Measurements from ENCODE around the gene PHIP. TPM values are rescaled to one million over a fixed set of nuclear protein-coding genes. Genes with fewer than 3 reads are reported as not detected.

The PHIP gene
- total RNA-seq, 4 donors from 2014 or later, result 33.2 to 41.6 (median 33.8) TPM

- no peak for TF ChIP-seq CTCF (IDR thresholded peaks at IDR 0.05; ENCODE audit: low read depth)
These were observed 82.1 kb downstream of the PHIP start for GRCh38 chr6:78995946-78996345.

GRCh38 chr6:78995346-78995745 is 82.7 kb downstream of the PHIP start:
- TF ChIP-seq CTCF (IDR thresholded peaks at IDR 0.05; ENCODE audit: low read depth), result no peak

GRCh38 chr6:78993955-78994354 is 84.1 kb downstream of the PHIP start:
- no peak for TF ChIP-seq CTCF (IDR thresholded peaks at IDR 0.05; ENCODE audit: low read depth)

GRCh38 chr6:78989191-78989590 is 88.9 kb downstream of the PHIP start:
- TF ChIP-seq CTCF (IDR thresholded peaks at IDR 0.05; ENCODE audit: low read depth), result no peak

GRCh38 chr6:78986161-78986560 is 91.9 kb downstream of the PHIP start:
- TF ChIP-seq CTCF (IDR thresholded peaks at IDR 0.05; ENCODE audit: low read depth), result no peak

- no peak for TF ChIP-seq CTCF (IDR thresholded peaks at IDR 0.05; ENCODE audit: low read depth)
These were observed 93.7 kb downstream of the PHIP start for GRCh38 chr6:78984225-78984950.

- TF ChIP-seq CTCF (IDR thresholded peaks at IDR 0.05; ENCODE audit: low read depth), result no peak
These were observed 110.9 kb downstream of the PHIP start for GRCh38 chr6:78967191-78967590.
